CD8-positive, alpha-beta memory T cell (primary cell): Measurements from ENCODE around the gene TTC3. TPM values are rescaled to one million over a fixed set of nuclear protein-coding genes. Genes with fewer than 3 reads are reported as not detected.
"Not testable (repeated sequence)": the region's sequence is repeated elsewhere in the genome, so short reads cannot be mapped to it uniquely, and the experiment has no call there.

ENCODE experiments used
- CTCF ChIA-PET: fragments of 350-600 bp; sonication (Branson Sonifier 250); formaldehyde crosslinking; loops from one replicate; lab custom pipeline; 2021; ENCODE audit warnings: antibody characterized with exemption; lab: Charles Lee
- POLR2A ChIA-PET: fragments of 350-600 bp; sonication (Branson Sonifier 250); formaldehyde crosslinking; loops from one replicate; lab custom pipeline; 2021; ENCODE audit warnings: antibody characterized with exemption; lab: Charles Lee
- DNase-seq, 5 donors: peaks; one replicate each; pipeline versions ENCODE4 v3.0.0 to v3.0.0-alpha.2; 2020 to 2022; ENCODE audit warnings: mixed read lengths in 1 of 5
- H3K27ac ChIP-seq: one replicate; pipeline ENCODE4 v1.7.0; 2013; ENCODE audit warnings: low read depth, mild to moderate bottlenecking, low read length, moderate library complexity
- H3K27me3 ChIP-seq: 2 replicates; pipeline ENCODE4 v1.7.0; 2013; ENCODE audit warnings: low read length, mild to moderate bottlenecking; ENCODE audit not compliant: insufficient read depth, poor library complexity, severe bottlenecking
- H3K36me3 ChIP-seq: 2 replicates; pipeline ENCODE4 v1.7.0; 2013; ENCODE audit warnings: mild to moderate bottlenecking, low read length, moderate library complexity; ENCODE audit not compliant: insufficient read depth
- H3K4me1 ChIP-seq: 2 replicates; pipeline ENCODE4 v1.7.0; 2013; ENCODE audit warnings: mild to moderate bottlenecking, low read length, moderate library complexity; ENCODE audit not compliant: insufficient read depth
- H3K4me3 ChIP-seq: 2 replicates; pipeline ENCODE4 v1.7.0; 2013; ENCODE audit warnings: mild to moderate bottlenecking, low read length
- H3K9me3 ChIP-seq: 2 replicates; pipeline ENCODE4 v1.7.0; 2013; ENCODE audit warnings: mild to moderate bottlenecking, low read length
- H3K27ac Mint-ChIP-seq, 8 donors: one replicate each; pipeline ENCODE4 v1.8.0; 2020 to 2021; ENCODE audit warnings: mixed read lengths in 8 of 8, mild to moderate bottlenecking in 6 of 8, inconsistent platforms in 3 of 8, moderate library complexity in 3 of 8
- H3K27me3 Mint-ChIP-seq, 2 donors: one replicate each; pipeline ENCODE4 v1.8.0; 2020 to 2021; ENCODE audit warnings: mixed read lengths in 2 of 2, mild to moderate bottlenecking in 1 of 2, moderate library complexity in 1 of 2
- H3K36me3 Mint-ChIP-seq, 3 donors: one replicate each; pipeline ENCODE4 v1.8.0; 2020 to 2021; ENCODE audit warnings: mixed read lengths in 3 of 3, inconsistent platforms in 1 of 3, mild to moderate bottlenecking in 1 of 3
- H3K4me1 Mint-ChIP-seq, 3 donors: one replicate each; pipeline ENCODE4 v1.8.0; 2020 to 2021; ENCODE audit warnings: mixed read lengths in 3 of 3, inconsistent platforms in 1 of 3, mild to moderate bottlenecking in 1 of 3
- H3K4me3 Mint-ChIP-seq, 7 donors: one replicate each; pipeline ENCODE4 v1.8.0; 2020 to 2021; ENCODE audit warnings: mixed read lengths in 7 of 7, mild to moderate bottlenecking in 6 of 7, moderate library complexity in 4 of 7, inconsistent platforms in 2 of 7
- H3K9me3 Mint-ChIP-seq, 5 donors: one replicate each; pipeline ENCODE4 v1.8.0; 2020 to 2022; ENCODE audit warnings: mixed read lengths in 5 of 5, mild to moderate bottlenecking in 3 of 5, moderate library complexity in 2 of 5, inconsistent platforms in 1 of 5
- polyA plus RNA-seq: library from polyadenylated mRNA; unstranded; fragments of 300-500 nt; fragmentation: Illumina TruSeq; gene quantifications from one replicate; pipeline ENCODE4 v1.2.3, GENCODE V29; 2021
- total RNA-seq, 2 experiments: library from RNA; stranded (reverse); gene quantifications; one replicate each; pipeline ENCODE4 v1.2.3, GENCODE V29; 2021

Gene TTC3
- total and polyA plus RNA-seq, 3 experiments from 2014 or later = 53.0 to 108 (median 54.5) TPM

DNA sequence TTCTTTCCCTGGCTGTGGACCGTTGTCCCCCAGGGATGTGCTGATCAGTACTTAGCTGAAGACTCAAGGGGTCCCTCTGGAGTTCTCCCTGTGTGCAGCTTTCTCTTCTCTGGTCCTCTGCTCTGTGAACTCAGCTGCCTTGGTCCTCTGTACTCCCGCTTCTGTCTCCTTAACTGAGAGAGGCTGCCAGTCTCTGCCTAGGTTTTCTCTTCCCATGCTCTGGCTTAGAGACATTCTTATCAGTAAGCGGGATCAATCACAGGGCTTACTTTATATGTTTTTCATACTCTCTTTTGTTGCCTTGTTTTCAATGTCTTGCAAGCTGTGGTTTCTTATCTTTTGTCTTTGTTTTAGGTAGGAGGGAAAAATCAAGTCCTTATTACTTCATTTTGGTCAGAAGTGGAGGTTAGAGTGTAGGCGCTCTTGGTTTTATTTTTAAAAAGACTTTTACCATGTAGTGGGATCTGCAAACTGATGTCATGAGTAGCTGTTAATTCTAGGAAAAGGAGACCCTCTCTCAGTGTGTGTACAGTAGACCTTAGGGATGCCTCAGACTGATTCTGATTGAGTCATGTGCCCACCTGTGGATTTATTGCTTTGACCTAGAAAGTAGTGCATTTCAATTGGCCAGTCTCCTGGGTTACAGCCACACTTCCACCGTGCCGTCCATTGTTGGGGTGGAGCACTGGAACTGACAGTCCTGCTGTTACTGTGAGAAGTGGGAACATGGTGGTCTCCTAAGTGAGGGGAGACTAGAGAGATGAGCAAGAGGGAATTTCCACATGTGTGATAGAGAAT is 46.6 kb downstream of the TTC3 start:
- Histone ChIP-seq H3K9me3 (no peaks in the 10 kb centered on the region), H3K4me3 (no peak overlapping the region), H3K27me3 (no peaks in the 10 kb centered on the region), H3K36me3 (peaks cover 11% of the 10 kb centered on the region), H3K27ac (no peak overlapping the region), H3K4me1 (no peaks in the 10 kb centered on the region)
- H3K4me3 Mint-ChIP-seq = no peak overlapping the region
- ChIA-PET CTCF (no interaction called here), POLR2A (no interaction called here)
- peaks cover 5 to 19% (median 16%) of the 10 kb centered on the region in 3 donors for H3K4me1 Mint-ChIP-seq
- no peaks in the 10 kb centered on the region for H3K9me3 Mint-ChIP-seq
- H3K27ac Mint-ChIP-seq = peak overlapping the region in 7 of 8 donors; percentile 6 to 90 (median 47)
- peaks cover 0 to 49% (median 11%) of the 10 kb centered on the region in 3 donors for H3K36me3 Mint-ChIP-seq
- no peak for DNase-seq
- H3K27me3 Mint-ChIP-seq = no peaks in the 10 kb centered on the region

DNA sequence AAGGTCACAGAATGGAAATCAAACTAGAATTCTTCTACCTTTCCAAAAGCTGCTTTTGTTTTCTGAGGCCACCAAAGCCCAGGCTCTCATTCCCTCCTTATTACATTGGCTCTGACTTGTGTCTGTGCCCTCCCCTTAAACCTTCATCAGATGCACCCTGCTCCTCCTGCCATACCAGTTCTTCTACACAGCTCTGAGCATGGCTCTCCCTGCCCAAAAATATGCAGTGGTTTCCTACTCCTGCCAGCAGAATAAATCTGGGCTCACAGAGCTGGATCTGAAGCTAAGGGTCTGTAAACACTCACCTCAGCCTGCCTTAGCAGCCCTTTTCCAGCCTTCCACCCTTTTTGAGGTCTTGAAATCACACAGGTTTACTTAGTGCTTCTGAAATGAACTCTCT is 55.0 kb downstream of the TTC3 start:
- no peak for DNase-seq
- no peaks in the 10 kb centered on the region for H3K9me3 ChIP-seq
- Mint-ChIP-seq H3K4me3 (no peak overlapping the region), H3K36me3 (peaks cover 13 to 74% (median 27%) of the 10 kb centered on the region in 3 donors), H3K4me1 (no peaks in the 10 kb centered on the region), H3K27ac (peak overlapping the region in 4 of 8 donors; percentile 9 to 70 (median 33)), H3K9me3 (no peaks in the 10 kb centered on the region), H3K27me3 (peaks cover 0 to 2% of the 10 kb centered on the region in 2 donors)
- no peak overlapping the region for H3K27ac ChIP-seq
- no peaks in the 10 kb centered on the region for H3K27me3 ChIP-seq
- H3K36me3 ChIP-seq = peaks cover 35% of the 10 kb centered on the region
- ChIA-PET CTCF (no interaction called here), POLR2A (no interaction called here)
- H3K4me1 ChIP-seq = no peaks in the 10 kb centered on the region
- H3K4me3 ChIP-seq = no peak overlapping the region

DNA sequence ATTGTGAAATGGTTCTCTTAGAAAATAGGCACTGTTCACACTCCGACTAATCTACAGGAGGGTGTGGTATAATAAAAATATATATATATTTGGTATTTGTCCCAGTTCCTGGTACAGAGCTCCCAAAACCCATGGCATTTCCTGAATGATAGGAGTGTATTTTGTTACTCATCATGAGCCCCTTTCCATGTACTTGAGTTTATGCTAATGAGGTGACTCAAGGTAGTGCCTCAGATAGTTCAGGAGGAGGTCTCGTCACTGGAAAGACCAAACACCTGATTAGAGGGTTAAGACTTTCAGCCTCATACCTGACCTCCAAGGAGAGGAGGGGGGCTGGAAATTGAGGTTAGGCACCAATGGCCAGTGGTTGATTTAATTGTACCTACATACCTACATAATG is 57.9 kb downstream of the TTC3 start:
- Mint-ChIP-seq H3K27ac (no peak overlapping the region), H3K36me3 (peaks cover 13 to 80% (median 36%) of the 10 kb centered on the region in 3 donors), H3K4me3 (no peak overlapping the region), H3K4me1 (peaks cover 4 to 11% (median 9%) of the 10 kb centered on the region in 3 donors), H3K9me3 (no peaks in the 10 kb centered on the region), H3K27me3 (peaks cover 0 to 2% of the 10 kb centered on the region in 2 donors)
- ChIA-PET CTCF (no interaction called here), POLR2A (no interaction called here)
- H3K4me3 ChIP-seq = no peak overlapping the region
- no peak overlapping the region for H3K27ac ChIP-seq
- DNase-seq = no peak
- no peaks in the 10 kb centered on the region for H3K9me3 ChIP-seq
- H3K27me3 ChIP-seq = no peaks in the 10 kb centered on the region
- no peaks in the 10 kb centered on the region for H3K4me1 ChIP-seq
- peaks cover 50% of the 10 kb centered on the region for H3K36me3 ChIP-seq

DNA sequence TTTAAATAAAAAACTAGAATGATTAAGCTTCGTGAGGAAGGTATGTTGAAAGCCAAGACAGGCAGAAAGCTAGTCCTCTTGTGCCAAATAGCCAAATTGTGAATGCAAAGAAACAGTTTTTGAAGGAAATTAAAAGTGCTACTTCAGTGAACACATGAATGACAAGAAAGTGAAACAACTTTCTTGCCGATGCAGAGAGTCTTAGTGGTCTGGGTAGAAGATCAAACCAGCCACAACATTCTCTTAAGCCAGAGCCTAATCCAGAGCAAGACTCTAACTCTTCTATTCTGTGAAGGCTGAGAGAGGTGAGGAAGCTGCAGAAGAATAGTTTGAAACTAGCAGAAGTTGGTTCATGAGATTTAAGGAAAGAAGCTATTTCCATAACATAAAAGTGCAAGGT is 63.2 kb downstream of the TTC3 start:
- Mint-ChIP-seq H3K36me3 (peaks cover 18 to 79% (median 34%) of the 10 kb centered on the region in 3 donors), H3K4me1 (peaks cover 10 to 18% (median 14%) of the 10 kb centered on the region in 3 donors), H3K27me3 (no peaks in the 10 kb centered on the region), H3K9me3 (no peaks in the 10 kb centered on the region), H3K27ac (peak overlapping the region; percentile 21 to 63 (median 43)), H3K4me3 (peak overlapping the region in 1 of 7 donors; percentile 6)
- POLR2A ChIA-PET = no interaction called here
- Histone ChIP-seq H3K27ac (no peak overlapping the region), H3K9me3 (no peaks in the 10 kb centered on the region), H3K36me3 (peaks cover 35% of the 10 kb centered on the region), H3K27me3 (no peaks in the 10 kb centered on the region), H3K4me3 (no peak overlapping the region), H3K4me1 (no peaks in the 10 kb centered on the region)
- DNase-seq = no peak
- CTCF ChIA-PET = no interaction called here

DNA sequence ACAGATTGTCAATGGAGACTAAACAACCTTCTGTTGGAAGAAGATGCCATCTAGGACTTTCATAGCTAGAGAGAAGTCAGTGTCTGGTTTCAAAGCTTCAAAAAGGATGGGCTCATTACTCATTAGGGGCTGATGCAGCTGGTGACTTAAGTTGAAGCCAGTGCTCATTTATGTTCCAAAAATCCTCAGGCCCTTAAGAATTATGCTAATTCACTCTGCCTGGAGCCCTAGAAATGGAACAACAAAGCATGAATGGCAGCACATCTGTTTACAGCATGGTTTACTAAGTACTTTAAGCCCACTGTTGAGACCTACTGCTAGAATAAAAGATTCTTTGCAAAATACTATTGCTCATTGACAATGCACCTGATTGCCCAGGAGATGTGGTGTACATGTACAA is 63.7 kb downstream of the TTC3 start:
- Mint-ChIP-seq H3K27me3 (no peaks in the 10 kb centered on the region), H3K36me3 (peaks cover 16 to 78% (median 35%) of the 10 kb centered on the region in 3 donors), H3K4me1 (peaks cover 10 to 18% (median 14%) of the 10 kb centered on the region in 3 donors), H3K9me3 (no peaks in the 10 kb centered on the region), H3K27ac (peak overlapping the region in 1 of 8 donors; percentile 35), H3K4me3 (no peak overlapping the region)
- POLR2A ChIA-PET = no interaction called here
- no peak for DNase-seq
- Histone ChIP-seq H3K4me1 (no peaks in the 10 kb centered on the region), H3K9me3 (no peaks in the 10 kb centered on the region), H3K36me3 (peaks cover 30% of the 10 kb centered on the region), H3K27ac (no peak overlapping the region), H3K27me3 (no peaks in the 10 kb centered on the region), H3K4me3 (no peak overlapping the region)
- CTCF ChIA-PET = no interaction called here

DNA sequence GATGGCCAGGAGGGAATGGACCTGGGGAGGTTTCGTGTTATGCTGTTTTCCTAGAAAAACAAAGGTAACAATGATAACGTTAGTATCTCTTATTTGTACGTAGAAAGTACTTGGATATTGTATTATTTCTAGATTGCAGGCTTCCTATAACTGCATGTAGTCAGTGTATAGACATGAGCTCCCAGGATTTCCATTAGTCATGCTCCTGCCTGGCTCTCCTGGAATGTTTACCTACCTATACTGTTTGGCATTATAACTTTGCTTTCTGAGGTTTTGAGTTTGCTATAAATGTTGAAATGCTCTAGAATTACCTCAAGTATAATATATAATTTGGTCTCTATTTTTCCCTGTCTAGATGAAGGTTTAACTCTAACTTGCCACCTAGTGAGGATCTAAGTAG is 66.1 kb downstream of the TTC3 start:
- Mint-ChIP-seq H3K4me3 (no peak overlapping the region), H3K36me3 (peaks cover 23 to 80% (median 36%) of the 10 kb centered on the region in 3 donors), H3K27ac (no peak overlapping the region), H3K4me1 (peaks cover 10 to 18% (median 14%) of the 10 kb centered on the region in 3 donors), H3K27me3 (no peaks in the 10 kb centered on the region), H3K9me3 (no peaks in the 10 kb centered on the region)
- Histone ChIP-seq H3K9me3 (no peaks in the 10 kb centered on the region), H3K27me3 (no peaks in the 10 kb centered on the region), H3K4me1 (no peaks in the 10 kb centered on the region), H3K4me3 (no peak overlapping the region), H3K36me3 (peaks cover 20% of the 10 kb centered on the region), H3K27ac (no peak overlapping the region)
- ChIA-PET POLR2A (no interaction called here), CTCF (no interaction called here)
- no peak for DNase-seq

DNA sequence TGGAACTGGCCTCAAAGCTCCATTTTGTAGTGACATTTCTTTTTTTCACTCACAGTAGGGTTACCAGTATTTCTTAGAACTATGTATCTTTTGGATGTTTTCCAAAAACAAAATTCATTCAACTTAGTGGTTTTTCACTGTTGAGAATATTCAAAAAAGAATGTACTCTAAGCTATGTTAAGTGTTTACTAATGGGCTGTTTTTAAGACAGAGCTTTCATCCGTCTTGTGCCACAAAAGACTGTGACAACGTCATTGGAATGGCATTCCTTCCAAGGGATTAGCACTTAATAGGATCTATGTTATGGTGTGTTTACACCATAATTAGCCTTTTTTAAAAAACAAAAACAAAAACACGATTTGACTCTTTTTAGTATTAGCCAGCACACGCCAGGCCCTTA is 66.8 kb downstream of the TTC3 start:
- Mint-ChIP-seq H3K4me3 (no peak overlapping the region), H3K9me3 (no peaks in the 10 kb centered on the region), H3K27ac (no peak overlapping the region), H3K4me1 (peaks cover 10 to 17% (median 14%) of the 10 kb centered on the region in 3 donors), H3K36me3 (peaks cover 27 to 81% (median 36%) of the 10 kb centered on the region in 3 donors), H3K27me3 (no peaks in the 10 kb centered on the region)
- Histone ChIP-seq H3K27me3 (no peaks in the 10 kb centered on the region), H3K4me1 (no peaks in the 10 kb centered on the region), H3K9me3 (no peaks in the 10 kb centered on the region), H3K36me3 (peaks cover 21% of the 10 kb centered on the region), H3K27ac (no peak overlapping the region), H3K4me3 (no peak overlapping the region)
- CTCF ChIA-PET = no interaction called here
- POLR2A ChIA-PET = no interaction called here
- no peak for DNase-seq

DNA sequence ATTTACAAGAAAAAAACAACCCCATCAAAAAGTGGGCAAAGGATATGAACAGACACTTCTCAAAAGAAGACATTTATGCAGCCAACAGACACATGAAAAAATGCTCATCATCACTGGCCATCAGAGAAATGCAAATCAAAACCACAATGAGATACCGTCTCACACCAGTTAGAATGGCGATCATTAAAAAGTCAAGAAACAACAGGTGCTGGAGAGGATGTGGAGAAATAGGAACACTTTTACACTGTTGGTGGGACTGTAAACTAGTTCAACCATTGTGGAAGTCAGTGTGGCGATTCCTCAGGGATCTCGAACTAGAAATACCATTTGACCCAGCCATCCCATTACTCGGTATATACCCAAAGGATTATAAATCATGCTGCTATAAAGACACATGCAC is 70.3 kb downstream of the TTC3 start:
- POLR2A ChIA-PET = not testable (repeated sequence)

More for the DNA sequence above, 70.3 kb downstream of the TTC3 start:
- DNase-seq, H3K4me1 Mint-ChIP-seq, H3K4me3 Mint-ChIP-seq, H3K4me1 ChIP-seq, H3K27me3 ChIP-seq, H3K27ac Mint-ChIP-seq, H3K9me3 Mint-ChIP-seq, H3K9me3 ChIP-seq, H3K27me3 Mint-ChIP-seq, CTCF ChIA-PET, H3K27ac ChIP-seq, H3K4me3 ChIP-seq: not testable (repeated sequence)
- H3K36me3 Mint-ChIP-seq = peaks cover 25 to 85% (median 29%) of the 10 kb centered on the region in 3 donors
- H3K36me3 ChIP-seq = peaks cover 37% of the 10 kb centered on the region
